HepG2 (cell line): Measurements from ENCODE around the gene ZIK1. TPM values are rescaled to one million over a fixed set of nuclear protein-coding genes. Genes with fewer than 3 reads are reported as not detected.

Experiments
- CBX5 ChIP-seq: sonication (generic); formaldehyde crosslinking; IDR thresholded peaks from 2 replicates; pipeline ENCODE4 v1.4.0; 2020; ENCODE audit warnings: missing genetic modification reagents, borderline replicate concordance
- HES4 ChIP-seq: sonication (generic); formaldehyde crosslinking; IDR thresholded peaks from 2 replicates; pipeline ENCODE4 v1.9.0; 2021; ENCODE audit warnings: mild to moderate bottlenecking, missing genetic modification reagents, borderline replicate concordance
- IKZF1 ChIP-seq: fragments of 450-650 bp; IDR thresholded peaks from 2 replicates; pipeline ENCODE4 v1.7.1; 2016
- KLF13 ChIP-seq: sonication (generic); formaldehyde crosslinking; IDR thresholded peaks from 2 replicates; pipeline ENCODE4 v1.4.0; 2020; ENCODE audit warnings: mild to moderate bottlenecking, missing genetic modification reagents
- NFE2L2 ChIP-seq: fragments of 150-350 bp; IDR thresholded peaks from 2 replicates; pipeline ENCODE4 v1.6.1; 2014; ENCODE audit warnings: low read length
- SRSF1 ChIP-seq: fragments of 200-400 bp; formaldehyde crosslinking; optimal IDR thresholded peaks from 2 replicates; pipeline ENCODE3; 2017; ENCODE audit warnings: mild to moderate bottlenecking, low read depth, low read length, moderate library complexity
- ZNF317 ChIP-seq: sonication (generic); formaldehyde crosslinking; IDR thresholded peaks from 2 replicates; pipeline ENCODE4 v1.5.0; 2020; ENCODE audit warnings: mild to moderate bottlenecking, missing genetic modification reagents
- ZNF350 ChIP-seq: sonication (generic); formaldehyde crosslinking; IDR thresholded peaks from 2 replicates; pipeline ENCODE4 v1.4.0; 2020; ENCODE audit warnings: mild to moderate bottlenecking, low read depth, missing genetic modification reagents, borderline replicate concordance
- ZNF430 ChIP-seq: sonication (generic); formaldehyde crosslinking; IDR thresholded peaks from 2 replicates; pipeline ENCODE4 v1.9.0; 2021; ENCODE audit warnings: mild to moderate bottlenecking, missing genetic modification reagents
- ZSCAN29 ChIP-seq: sonication (generic); formaldehyde crosslinking; conservative IDR thresholded peaks from 2 replicates; pipeline ENCODE4 v1.4.0; 2020; ENCODE audit warnings: mild to moderate bottlenecking, missing genetic modification reagents
- polyA plus RNA-seq, 8 experiments: library from polyadenylated mRNA; depleted of rRNA in 3 of 8; stranded (reverse) in 7 of 8; unstranded in 1 of 8; fragments of >200 nt; fragmentation: Illumina TruSeq in 4 of 8; extraction: Trizol in 4 of 8; gene quantifications; 2 replicates each; pipeline versions ENCODE4 v1.2.1 to v1.2.3, GENCODE V29; 2011 to 2016; ENCODE audit warnings: low read depth in 4 of 8, missing spikeins in 1 of 8, mixed read lengths in 1 of 8; ENCODE audit not compliant: insufficient read depth in 1 of 8
- total RNA-seq, 5 experiments: library from RNA; depleted of rRNA; stranded (reverse); fragments of >200 nt; fragmentation: Illumina TruSeq; extraction: Trizol; gene quantifications; 2 replicates each; pipeline ENCODE4 v1.2.3, GENCODE V29; 2016; ENCODE audit warnings: low read depth in 1 of 5
- TF ChIP-seq, protein P1 (sequence below): sonication (generic); formaldehyde crosslinking; IDR thresholded peaks from 2 replicates; pipeline ENCODE4 v1.5.0; 2020; ENCODE audit warnings: mild to moderate bottlenecking, missing genetic modification reagents
- TF ChIP-seq, protein P2 (sequence below): IDR thresholded peaks from 2 replicates; pipeline ENCODE4 v1.4.0; 2020; ENCODE audit warnings: mild to moderate bottlenecking, missing genetic modification reagents
- TF ChIP-seq, protein P3 (sequence below): sonication (generic); formaldehyde crosslinking; IDR thresholded peaks from 2 replicates; pipeline ENCODE4 v1.4.0; 2020; ENCODE audit warnings: missing genetic modification reagents, borderline replicate concordance
- TF ChIP-seq, protein P4 (sequence below): sonication (generic); formaldehyde crosslinking; conservative IDR thresholded peaks from 2 replicates; pipeline ENCODE4 v1.4.0; 2020; ENCODE audit warnings: mild to moderate bottlenecking, missing genetic modification reagents, moderate library complexity
- TF ChIP-seq, protein P5 (sequence below): sonication (generic); formaldehyde crosslinking; IDR thresholded peaks from 2 replicates; pipeline ENCODE4 v1.5.0; 2020; ENCODE audit warnings: missing genetic modification reagents, mild to moderate bottlenecking, borderline replicate concordance

Gene ZIK1
- total and polyA plus RNA-seq, 2 of the 13 experiments (the other 11 are each of a cell fraction or from before 2014, with no cell fraction given): 2.1 to 7.2 TPM

DNA sequence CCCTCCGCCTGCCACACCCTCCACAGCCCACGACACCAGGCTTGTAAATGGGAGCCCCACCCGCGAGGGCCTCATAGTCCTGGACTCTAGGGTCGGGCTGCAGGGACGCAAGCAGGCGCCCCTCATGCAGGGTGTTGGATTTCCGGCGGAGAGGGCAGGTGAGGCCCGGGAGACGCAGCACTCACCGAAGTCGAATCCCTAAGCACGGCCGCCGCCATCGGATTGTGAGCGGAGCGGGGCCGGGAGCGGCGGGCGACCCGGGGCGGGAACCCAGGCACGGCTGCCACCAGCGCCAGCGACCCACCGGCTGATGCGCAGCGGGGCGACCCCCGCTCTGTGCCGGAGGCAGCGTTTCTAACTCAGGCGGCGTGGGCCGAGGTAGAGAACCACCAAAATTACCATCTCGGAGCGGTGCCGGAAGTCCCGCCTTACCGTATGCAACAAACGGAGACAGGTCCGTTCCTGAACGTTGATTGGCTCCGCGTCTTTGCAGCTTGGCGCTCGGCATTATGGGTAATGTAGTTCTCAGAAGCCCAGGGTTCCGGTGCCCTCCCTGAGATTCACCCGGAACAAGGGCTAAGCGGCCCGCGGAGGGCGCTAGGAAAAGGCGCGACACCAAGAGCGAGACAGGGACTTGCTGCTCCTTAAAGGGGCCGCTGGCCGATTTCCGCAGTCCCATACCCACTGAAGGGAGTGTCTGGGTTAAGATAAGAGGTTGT lies 5.3 kb upstream of the ZIK1 start, which contains the start of gene ZNF416 (continued):
- TF ChIP-seq, protein P1, sequence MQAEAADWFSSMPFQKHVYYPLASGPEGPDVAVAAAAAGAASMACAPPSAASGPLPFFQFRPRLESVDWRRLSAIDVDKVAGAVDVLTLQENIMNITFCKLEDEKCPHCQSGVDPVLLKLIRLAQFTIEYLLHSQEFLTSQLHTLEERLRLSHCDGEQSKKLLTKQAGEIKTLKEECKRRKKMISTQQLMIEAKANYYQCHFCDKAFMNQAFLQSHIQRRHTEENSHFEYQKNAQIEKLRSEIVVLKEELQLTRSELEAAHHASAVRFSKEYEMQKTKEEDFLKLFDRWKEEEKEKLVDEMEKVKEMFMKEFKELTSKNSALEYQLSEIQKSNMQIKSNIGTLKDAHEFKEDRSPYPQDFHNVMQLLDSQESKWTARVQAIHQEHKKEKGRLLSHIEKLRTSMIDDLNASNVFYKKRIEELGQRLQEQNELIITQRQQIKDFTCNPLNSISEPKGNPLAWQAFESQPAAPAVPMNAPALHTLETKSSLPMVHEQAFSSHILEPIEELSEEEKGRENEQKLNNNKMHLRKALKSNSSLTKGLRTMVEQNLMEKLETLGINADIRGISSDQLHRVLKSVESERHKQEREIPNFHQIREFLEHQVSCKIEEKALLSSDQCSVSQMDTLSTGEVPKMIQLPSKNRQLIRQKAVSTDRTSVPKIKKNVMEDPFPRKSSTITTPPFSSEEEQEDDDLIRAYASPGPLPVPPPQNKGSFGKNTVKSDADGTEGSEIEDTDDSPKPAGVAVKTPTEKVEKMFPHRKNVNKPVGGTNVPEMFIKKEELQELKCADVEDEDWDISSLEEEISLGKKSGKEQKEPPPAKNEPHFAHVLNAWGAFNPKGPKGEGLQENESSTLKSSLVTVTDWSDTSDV (CRISPR knock-in tag): 0 out of 2 replicates have a peak, but pooled peaks have one; percentile 28
- TF ChIP-seq, protein P2, sequence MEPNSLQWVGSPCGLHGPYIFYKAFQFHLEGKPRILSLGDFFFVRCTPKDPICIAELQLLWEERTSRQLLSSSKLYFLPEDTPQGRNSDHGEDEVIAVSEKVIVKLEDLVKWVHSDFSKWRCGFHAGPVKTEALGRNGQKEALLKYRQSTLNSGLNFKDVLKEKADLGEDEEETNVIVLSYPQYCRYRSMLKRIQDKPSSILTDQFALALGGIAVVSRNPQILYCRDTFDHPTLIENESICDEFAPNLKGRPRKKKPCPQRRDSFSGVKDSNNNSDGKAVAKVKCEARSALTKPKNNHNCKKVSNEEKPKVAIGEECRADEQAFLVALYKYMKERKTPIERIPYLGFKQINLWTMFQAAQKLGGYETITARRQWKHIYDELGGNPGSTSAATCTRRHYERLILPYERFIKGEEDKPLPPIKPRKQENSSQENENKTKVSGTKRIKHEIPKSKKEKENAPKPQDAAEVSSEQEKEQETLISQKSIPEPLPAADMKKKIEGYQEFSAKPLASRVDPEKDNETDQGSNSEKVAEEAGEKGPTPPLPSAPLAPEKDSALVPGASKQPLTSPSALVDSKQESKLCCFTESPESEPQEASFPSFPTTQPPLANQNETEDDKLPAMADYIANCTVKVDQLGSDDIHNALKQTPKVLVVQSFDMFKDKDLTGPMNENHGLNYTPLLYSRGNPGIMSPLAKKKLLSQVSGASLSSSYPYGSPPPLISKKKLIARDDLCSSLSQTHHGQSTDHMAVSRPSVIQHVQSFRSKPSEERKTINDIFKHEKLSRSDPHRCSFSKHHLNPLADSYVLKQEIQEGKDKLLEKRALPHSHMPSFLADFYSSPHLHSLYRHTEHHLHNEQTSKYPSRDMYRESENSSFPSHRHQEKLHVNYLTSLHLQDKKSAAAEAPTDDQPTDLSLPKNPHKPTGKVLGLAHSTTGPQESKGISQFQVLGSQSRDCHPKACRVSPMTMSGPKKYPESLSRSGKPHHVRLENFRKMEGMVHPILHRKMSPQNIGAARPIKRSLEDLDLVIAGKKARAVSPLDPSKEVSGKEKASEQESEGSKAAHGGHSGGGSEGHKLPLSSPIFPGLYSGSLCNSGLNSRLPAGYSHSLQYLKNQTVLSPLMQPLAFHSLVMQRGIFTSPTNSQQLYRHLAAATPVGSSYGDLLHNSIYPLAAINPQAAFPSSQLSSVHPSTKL (CRISPR knock-in tag): peak; percentile 34
- peak; percentile 27; the same call in 1 of the 2 replicates for TF ChIP-seq ZNF430
- no peak for TF ChIP-seq IKZF1
- TF ChIP-seq ZSCAN29: 0 out of 2 replicates have a peak, but pooled peaks have one; percentile 67
- TF ChIP-seq, protein P3, sequence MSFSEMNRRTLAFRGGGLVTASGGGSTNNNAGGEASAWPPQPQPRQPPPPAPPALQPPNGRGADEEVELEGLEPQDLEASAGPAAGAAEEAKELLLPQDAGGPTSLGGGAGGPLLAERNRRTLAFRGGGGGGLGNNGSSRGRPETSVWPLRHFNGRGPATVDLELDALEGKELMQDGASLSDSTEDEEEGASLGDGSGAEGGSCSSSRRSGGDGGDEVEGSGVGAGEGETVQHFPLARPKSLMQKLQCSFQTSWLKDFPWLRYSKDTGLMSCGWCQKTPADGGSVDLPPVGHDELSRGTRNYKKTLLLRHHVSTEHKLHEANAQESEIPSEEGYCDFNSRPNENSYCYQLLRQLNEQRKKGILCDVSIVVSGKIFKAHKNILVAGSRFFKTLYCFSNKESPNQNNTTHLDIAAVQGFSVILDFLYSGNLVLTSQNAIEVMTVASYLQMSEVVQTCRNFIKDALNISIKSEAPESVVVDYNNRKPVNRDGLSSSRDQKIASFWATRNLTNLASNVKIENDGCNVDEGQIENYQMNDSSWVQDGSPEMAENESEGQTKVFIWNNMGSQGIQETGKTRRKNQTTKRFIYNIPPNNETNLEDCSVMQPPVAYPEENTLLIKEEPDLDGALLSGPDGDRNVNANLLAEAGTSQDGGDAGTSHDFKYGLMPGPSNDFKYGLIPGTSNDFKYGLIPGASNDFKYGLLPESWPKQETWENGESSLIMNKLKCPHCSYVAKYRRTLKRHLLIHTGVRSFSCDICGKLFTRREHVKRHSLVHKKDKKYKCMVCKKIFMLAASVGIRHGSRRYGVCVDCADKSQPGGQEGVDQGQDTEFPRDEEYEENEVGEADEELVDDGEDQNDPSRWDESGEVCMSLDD (CRISPR knock-in tag): no peak
- peak; percentile 71; the same call in 1 of the 2 replicates for TF ChIP-seq CBX5 (CRISPR knock-in tag)
- TF ChIP-seq ZNF350 (CRISPR knock-in tag): peak; percentile 53; the same call in 1 of the 2 replicates
- TF ChIP-seq ZNF317: no peak
- 0 out of 2 replicates have a peak, but pooled peaks have one; percentile 63 for TF ChIP-seq KLF13
- no peak for TF ChIP-seq HES4 (CRISPR knock-in tag)
- no peak for TF ChIP-seq SRSF1
- TF ChIP-seq, protein P4, sequence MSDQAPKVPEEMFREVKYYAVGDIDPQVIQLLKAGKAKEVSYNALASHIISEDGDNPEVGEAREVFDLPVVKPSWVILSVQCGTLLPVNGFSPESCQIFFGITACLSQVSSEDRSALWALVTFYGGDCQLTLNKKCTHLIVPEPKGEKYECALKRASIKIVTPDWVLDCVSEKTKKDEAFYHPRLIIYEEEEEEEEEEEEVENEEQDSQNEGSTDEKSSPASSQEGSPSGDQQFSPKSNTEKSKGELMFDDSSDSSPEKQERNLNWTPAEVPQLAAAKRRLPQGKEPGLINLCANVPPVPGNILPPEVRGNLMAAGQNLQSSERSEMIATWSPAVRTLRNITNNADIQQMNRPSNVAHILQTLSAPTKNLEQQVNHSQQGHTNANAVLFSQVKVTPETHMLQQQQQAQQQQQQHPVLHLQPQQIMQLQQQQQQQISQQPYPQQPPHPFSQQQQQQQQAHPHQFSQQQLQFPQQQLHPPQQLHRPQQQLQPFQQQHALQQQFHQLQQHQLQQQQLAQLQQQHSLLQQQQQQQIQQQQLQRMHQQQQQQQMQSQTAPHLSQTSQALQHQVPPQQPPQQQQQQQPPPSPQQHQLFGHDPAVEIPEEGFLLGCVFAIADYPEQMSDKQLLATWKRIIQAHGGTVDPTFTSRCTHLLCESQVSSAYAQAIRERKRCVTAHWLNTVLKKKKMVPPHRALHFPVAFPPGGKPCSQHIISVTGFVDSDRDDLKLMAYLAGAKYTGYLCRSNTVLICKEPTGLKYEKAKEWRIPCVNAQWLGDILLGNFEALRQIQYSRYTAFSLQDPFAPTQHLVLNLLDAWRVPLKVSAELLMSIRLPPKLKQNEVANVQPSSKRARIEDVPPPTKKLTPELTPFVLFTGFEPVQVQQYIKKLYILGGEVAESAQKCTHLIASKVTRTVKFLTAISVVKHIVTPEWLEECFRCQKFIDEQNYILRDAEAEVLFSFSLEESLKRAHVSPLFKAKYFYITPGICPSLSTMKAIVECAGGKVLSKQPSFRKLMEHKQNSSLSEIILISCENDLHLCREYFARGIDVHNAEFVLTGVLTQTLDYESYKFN (CRISPR knock-in tag): no peak
- TF ChIP-seq NFE2L2: no peak
- TF ChIP-seq, protein P5, sequence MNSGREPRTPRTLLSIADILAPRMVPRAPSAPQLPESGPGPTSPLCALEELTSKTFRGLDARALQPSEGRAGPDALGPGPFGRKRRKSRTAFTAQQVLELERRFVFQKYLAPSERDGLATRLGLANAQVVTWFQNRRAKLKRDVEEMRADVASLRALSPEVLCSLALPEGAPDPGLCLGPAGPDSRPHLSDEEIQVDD (CRISPR knock-in tag): no peak
